GM12892 (cell line): ENCODE results near the gene GSTT2.

Source experiments
- POLR2A ChIP-seq: IDR thresholded peaks from 2 replicates; pipeline ENCODE4 v1.6.1; 2011; ENCODE audit warnings: low read depth, low read length, control low read depth
- POLR2AphosphoS5 ChIP-seq: IDR thresholded peaks from 2 replicates; pipeline ENCODE4 v1.6.1; 2011; ENCODE audit warnings: low read depth, low read length, control low read depth

- no peak for TF ChIP-seq POLR2A
- no peak; the same call in 1 of the 2 replicates for TF ChIP-seq POLR2AphosphoS5
These were observed 9.0 kb upstream of the GSTT2 start for GRCh38 chr22:23970816-23971486.
